RWPE1 (cell line): ENCODE measurements around the gene FAM83F.

ENCODE experiments used
- CTCF ChIA-PET: fragments of 350-600 bp; sonication (Branson Sonifier 250); formaldehyde crosslinking; extraction: SDS; loops from one replicate; lab custom pipeline; 2021; lab: Yijun Ruan, JAX
- POLR2A ChIA-PET: fragments of 400-600 bp; formaldehyde crosslinking; extraction: SDS; loops from one replicate; lab custom pipeline; 2020; ENCODE audit warnings: antibody characterized with exemption; ENCODE audit not compliant: low non-redundant PET; lab: Yijun Ruan, JAX
- DNase-seq: peaks from one replicate; pipeline ENCODE4 v3.0.0; 2012; ENCODE audit warnings: low spot score
- H3K27ac ChIP-seq: fragments of 450-650 bp; 2 replicates; pipeline ENCODE4 v1.5.1; 2017
- CTCF ChIP-seq: fragments of 450-650 bp; conservative IDR thresholded peaks from 2 replicates; pipeline ENCODE4 v1.5.1; 2017; ENCODE audit warnings: low read depth, mild to moderate bottlenecking

The FAM83F gene

GRCh38 chr22:39984746-39985145 is 10.0 kb upstream of the FAM83F start:
- POLR2A ChIA-PET = no interaction called here
- CTCF ChIA-PET = no interaction called here

GRCh38 chr22:39985383-39986035 is 9.2 kb upstream of the FAM83F start:
- ChIA-PET POLR2A (interaction anchor here (0.6 kb wide), 1 partner anchor 652 kb away, joined by 3 read pairs; no protein-coding TSS in a partner anchor), CTCF (interaction anchor here (1.6 kb wide), 1 partner anchor 39 kb away, joined by 5 read pairs; no protein-coding TSS in a partner anchor)
- no peak for TF ChIP-seq CTCF
- H3K27ac ChIP-seq = peak overlapping the region; percentile 82
- DNase-seq = no peak

More at GRCh38 chr22:39984746-39985145, 10.0 kb upstream of the FAM83F start:
- TF ChIP-seq CTCF = no peak
- peak overlapping the region; percentile 82 for H3K27ac ChIP-seq
- no peak for DNase-seq

GRCh38 chr22:39988386-39989114 is 6.2 kb upstream of the FAM83F start:
- no peak for DNase-seq
- POLR2A ChIA-PET = interaction anchor here (0.7 kb wide), 1 partner anchor 203 kb away, joined by 3 read pairs; no protein-coding TSS in a partner anchor
- no peak overlapping the region for H3K27ac ChIP-seq
- CTCF ChIA-PET = no interaction called here
- no peak for TF ChIP-seq CTCF

GRCh38 chr22:39989633-39990032 is 5.1 kb upstream of the FAM83F start:
- POLR2A ChIA-PET = no interaction called here
- no peak for DNase-seq
- CTCF ChIA-PET = no interaction called here
- H3K27ac ChIP-seq = no peak overlapping the region
- no peak for TF ChIP-seq CTCF

GRCh38 chr22:39990686-39991085 is 4.1 kb upstream of the FAM83F start:
- TF ChIP-seq CTCF = no peak
- no peak overlapping the region for H3K27ac ChIP-seq
- ChIA-PET POLR2A (no interaction called here), CTCF (no interaction called here)
- DNase-seq = no peak

- ChIA-PET CTCF (no interaction called here), POLR2A (no interaction called here)
- DNase-seq = no peak
- H3K27ac ChIP-seq = no peak overlapping the region
- TF ChIP-seq CTCF = no peak
Observed at GRCh38 chr22:39991159-39991860, 3.4 kb upstream of the FAM83F start.
